NCI-H2171 (cell line): ENCODE results near the gene ESPN.
"Not testable (repeated sequence)": the region's sequence is repeated elsewhere in the genome, so short reads cannot be mapped to it uniquely, and the experiment has no call there.

Experiments used
- DNase-seq: peaks from one replicate; lab custom pipeline; 2025; lab: John Stamatoyannopoulos, UW

ESPN gene, protein sequence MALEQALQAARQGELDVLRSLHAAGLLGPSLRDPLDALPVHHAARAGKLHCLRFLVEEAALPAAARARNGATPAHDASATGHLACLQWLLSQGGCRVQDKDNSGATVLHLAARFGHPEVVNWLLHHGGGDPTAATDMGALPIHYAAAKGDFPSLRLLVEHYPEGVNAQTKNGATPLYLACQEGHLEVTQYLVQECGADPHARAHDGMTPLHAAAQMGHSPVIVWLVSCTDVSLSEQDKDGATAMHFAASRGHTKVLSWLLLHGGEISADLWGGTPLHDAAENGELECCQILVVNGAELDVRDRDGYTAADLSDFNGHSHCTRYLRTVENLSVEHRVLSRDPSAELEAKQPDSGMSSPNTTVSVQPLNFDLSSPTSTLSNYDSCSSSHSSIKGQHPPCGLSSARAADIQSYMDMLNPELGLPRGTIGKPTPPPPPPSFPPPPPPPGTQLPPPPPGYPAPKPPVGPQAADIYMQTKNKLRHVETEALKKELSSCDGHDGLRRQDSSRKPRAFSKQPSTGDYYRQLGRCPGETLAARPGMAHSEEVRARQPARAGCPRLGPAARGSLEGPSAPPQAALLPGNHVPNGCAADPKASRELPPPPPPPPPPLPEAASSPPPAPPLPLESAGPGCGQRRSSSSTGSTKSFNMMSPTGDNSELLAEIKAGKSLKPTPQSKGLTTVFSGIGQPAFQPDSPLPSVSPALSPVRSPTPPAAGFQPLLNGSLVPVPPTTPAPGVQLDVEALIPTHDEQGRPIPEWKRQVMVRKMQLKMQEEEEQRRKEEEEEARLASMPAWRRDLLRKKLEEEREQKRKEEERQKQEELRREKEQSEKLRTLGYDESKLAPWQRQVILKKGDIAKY

DNA sequence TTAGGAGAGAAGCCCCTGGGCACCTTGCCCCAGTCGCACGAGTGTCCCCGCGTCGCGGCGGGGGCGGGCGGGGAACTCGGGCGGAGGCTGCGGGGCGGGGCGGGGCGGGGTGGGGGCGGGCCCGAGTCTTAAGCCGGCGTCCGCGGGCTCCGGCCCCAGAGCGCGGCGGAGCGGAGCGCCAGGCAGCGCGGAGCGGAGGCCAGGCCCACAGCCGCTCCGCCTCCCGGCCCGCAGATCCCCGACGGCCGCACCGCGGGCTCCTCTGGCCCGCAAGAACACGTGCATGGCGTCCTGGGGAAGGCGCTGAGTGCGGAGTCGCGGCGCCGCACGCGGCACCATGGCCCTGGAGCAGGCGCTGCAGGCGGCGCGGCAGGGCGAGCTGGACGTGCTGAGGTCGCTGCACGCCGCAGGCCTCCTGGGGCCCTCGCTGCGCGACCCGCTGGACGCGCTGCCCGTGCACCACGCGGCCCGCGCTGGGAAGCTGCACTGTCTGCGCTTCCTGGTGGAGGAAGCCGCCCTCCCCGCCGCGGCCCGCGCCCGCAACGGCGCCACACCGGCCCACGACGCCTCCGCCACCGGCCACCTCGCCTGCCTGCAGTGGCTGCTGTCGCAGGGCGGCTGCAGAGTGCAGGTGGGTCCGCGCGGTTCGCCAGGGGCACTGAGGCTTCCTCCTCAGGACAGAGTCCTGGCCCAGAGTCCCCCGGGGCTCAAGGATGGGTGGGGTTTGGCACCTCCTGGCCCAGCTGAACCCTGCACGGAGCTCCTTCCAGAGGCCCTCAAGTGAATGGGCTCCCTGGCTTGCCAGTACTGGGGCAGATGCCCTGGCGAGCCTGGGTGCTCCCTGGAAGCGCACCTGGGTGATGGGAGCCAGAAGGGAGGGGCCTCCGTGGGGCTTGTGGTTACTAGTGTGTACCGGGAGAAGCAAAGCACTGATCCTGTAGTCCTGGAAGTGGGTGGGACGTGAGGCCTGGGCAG is at the start of gene ESPN:
Gene ESPN, plus strand, starts transcription at position 158 of the 975 bp plus-strand sequence. Its CDS starts 180 bp downstream, at position 338.
- no peak for DNase-seq

DNA sequence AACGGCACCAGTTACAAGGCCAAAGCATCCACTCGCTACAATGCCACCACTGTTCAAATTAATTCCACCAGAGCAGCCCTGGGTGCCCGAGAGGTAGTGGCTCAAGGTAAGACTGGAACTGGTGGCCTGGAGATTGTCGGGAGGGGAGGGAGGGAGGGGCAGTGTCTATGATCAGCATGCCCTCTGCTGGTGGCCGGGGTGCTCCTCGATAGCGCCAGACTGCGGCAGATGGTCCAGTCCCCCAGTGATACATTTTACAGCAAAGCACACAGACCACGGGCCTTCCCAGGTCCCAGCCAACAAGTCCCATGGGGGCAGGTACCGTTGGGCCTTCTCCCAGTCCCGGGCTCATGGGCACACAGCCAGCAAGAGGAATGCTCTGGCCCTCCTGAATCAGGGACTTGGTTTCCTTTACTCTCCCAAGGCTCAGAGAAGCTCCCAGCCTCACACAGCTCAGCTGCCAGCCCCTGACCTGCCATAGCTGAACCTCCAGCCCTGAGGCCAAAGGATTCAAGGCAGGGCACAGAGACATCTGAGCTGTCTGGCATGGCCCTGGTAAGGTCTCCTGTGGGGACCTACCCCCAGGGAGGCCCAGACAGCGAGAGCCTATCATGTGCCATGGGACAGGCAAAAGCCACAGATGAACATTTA is 46.4 kb upstream of the ESPN start:
- peak; percentile 77 for DNase-seq

DNA sequence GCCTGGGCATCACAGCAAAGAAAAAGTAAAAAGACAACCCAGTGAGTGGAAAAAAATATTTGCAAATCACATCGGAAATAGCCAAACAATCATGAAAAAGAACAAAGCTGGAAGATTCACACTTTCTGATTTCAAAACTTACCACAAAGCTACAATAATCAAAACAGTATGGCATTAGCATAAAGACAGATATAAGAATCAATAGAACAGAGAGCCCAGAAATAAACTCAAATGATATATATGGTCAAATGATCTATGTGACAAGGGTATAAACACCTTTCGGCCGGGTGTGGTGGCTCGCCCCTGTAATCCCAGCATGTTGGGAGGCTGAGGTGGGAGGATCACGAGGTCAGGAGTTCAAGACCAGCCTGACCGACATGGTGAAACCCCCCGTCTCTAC is 44.5 kb upstream of the ESPN start:
- DNase-seq, result no peak

- no peak for DNase-seq
Observed at GRCh38 chr1:6384135-6384534, 40.4 kb upstream of the ESPN start.

- DNase-seq, result peak; percentile 28
Observed at GRCh38 chr1:6384962-6385361, 39.6 kb upstream of the ESPN start.

GRCh38 chr1:6385488-6386191 is 38.9 kb upstream of the ESPN start:
- no peak for DNase-seq

GRCh38 chr1:6386371-6386949 is 38.1 kb upstream of the ESPN start:
- no peak for DNase-seq

GRCh38 chr1:6389971-6390370 is 34.6 kb upstream of the ESPN start:
- DNase-seq, result no peak

- DNase-seq, result no peak
Observed at GRCh38 chr1:6391951-6392808, 32.4 kb upstream of the ESPN start.

DNA sequence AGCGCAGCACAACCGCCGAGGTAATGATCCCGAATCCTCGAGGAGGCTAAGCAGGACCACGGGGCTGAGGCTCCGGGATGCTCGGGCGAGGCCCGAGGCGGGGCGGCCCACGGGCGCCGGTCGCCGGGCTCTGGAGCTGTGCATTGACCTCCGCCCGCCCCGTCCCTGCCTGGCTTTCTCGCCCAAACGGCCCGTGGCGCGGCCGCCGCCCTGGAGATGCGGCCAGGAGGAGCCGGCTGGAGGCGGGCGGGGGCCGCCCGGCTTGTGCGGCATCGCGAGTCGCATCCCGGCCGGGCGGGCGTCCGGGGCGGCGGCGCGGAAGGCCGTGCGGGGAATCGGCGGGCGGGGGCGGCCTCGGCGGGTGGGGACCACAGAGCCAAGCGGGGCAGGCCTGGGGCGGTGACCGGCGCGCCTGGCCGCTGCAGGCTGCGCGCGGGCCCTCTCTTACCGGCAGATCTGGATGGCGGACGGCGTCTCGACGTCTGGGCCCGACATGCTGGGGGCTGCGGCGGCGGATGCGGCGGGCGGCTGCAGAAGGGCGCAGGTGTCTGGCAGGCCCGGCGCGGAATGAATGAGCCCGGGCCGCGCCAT is 31.7 kb upstream of the ESPN start:
- no peak for DNase-seq

DNA sequence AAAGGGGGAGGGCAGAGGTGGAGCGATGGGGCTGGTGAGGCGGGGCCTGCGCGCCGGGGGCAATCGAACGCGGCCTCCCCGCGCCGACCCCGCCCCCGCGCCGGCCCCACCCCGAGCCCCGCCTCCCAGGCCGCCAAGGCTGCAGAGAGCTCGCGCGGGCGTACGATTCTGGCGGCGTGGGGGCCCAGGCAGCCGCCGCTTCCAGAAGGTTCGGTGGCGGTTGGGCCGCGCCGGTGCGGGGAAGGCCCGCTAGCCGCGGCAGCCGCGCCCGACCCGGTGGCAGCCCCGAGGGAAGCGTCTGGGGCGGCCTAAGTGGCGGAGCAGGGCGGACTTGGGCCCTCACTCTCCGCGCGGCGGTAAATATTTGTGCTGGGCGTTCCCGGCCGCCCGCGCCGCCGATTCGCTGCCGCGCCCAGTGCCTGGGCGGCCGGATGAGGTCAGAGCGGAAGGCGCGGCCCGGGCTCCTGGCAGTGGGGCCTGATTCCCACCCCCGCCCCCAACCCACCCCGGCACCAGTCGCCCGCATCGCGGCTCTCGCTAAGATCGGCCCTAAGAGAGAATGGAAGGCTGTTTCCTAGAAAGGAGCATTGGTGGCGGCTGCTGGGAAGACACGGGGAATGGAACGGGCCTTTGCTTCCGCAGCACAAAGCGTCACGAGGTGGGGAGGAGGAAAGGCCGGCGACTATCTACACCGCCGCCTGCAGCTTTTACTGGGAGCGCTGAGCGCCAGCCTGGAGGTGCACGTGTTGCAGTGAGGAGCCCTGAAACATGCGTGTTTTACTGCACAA is 31.0 kb upstream of the ESPN start, which contains the start of gene ACOT7:
Gene ACOT7, minus strand, starts transcription at position 368 of the 788 bp plus-strand sequence. CDS start 368 bp downstream, outside the sequence.
- DNase-seq, result peak; percentile 88

DNA sequence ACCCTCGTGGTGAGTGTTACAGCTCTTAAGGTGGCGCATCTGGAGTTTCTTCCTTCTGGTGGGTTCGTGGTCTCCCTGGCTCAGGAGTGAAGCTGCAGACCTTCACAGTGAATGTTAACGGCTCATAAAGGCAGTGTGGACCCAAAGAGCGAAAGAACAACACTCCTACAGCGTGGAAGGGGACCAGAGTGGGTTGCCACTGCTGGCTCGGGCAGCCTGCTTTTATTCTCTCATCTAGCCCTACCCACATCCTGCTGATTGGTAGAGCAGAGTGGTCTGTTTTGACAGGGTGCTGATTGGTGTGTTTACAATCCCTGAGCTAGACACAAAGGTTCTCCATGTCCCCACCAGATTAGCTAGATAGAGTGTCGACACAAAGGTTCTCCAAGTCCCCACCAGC is 29.4 kb upstream of the ESPN start:
- DNase-seq, result not testable (repeated sequence)

- DNase-seq, result not testable (repeated sequence)
Observed at GRCh38 chr1:6395781-6396244, 28.8 kb upstream of the ESPN start.

GRCh38 chr1:6396998-6397397 is 27.6 kb upstream of the ESPN start:
- no peak for DNase-seq

DNA sequence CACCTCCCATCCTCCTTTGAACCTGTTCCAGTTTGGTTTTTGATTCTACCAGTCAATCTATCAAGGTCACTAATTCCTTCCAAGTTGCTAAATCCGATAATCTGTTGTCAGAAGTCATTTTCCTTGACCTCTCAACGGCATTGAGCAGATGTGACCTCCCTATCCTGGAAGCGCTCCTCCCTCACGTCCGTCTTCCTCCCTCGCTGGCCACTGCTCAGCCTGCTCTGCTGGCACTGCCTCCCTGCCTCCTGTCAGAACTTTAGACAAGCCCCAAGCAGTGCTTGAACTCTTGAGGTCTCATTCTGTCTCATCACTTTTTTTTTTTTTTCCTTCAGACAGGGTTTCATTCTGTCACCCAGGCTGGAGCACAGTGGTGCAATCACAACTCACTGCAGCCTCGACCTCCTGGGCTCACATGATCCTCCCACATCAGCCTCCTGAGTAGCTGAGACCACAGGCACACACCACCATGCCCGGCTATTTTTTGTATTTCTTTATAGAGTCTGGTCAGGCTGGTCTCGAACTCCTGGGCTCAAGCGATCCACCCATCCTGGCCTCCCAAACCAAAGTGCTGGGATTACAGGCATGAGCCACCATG is 26.6 kb upstream of the ESPN start:
- no peak for DNase-seq

GRCh38 chr1:6399294-6399693 is 25.3 kb upstream of the ESPN start:
- no peak for DNase-seq

- DNase-seq, result no peak
Observed at GRCh38 chr1:6401673-6402072, 22.9 kb upstream of the ESPN start.
